Kasumi-1 (cell line): ENCODE measurements around the gene LRMDA.

Experiments
- DNase-seq, 2 experiments: peaks; one replicate each; lab custom pipeline; 2025; lab: John Stamatoyannopoulos, UW

Gene LRMDA

GRCh38 chr10:76440426-76440825 lies 1009.0 kb downstream of the LRMDA start:
- DNase-seq = no peak

- DNase-seq = no peak
These were observed 1010.7 kb downstream of the LRMDA start for GRCh38 chr10:76442113-76442512.

GRCh38 chr10:76444034-76444800 lies 1012.8 kb downstream of the LRMDA start:
- no peak for DNase-seq

GRCh38 chr10:76447578-76447977 lies 1016.2 kb downstream of the LRMDA start:
- DNase-seq = no peak

- DNase-seq = peak; percentile 8
These were observed 1020.5 kb downstream of the LRMDA start for GRCh38 chr10:76451911-76452310.

- no peak for DNase-seq
These were observed 1021.9 kb downstream of the LRMDA start for GRCh38 chr10:76453332-76453731.

- no peak for DNase-seq
These were observed 1022.6 kb downstream of the LRMDA start for GRCh38 chr10:76453997-76454396.

- DNase-seq = no peak
These were observed 1023.2 kb downstream of the LRMDA start for GRCh38 chr10:76454506-76455140.

- no peak for DNase-seq
These were observed 1024.8 kb downstream of the LRMDA start for GRCh38 chr10:76456197-76456596.

GRCh38 chr10:76459016-76459730 lies 1027.7 kb downstream of the LRMDA start:
- DNase-seq = no peak

- DNase-seq = no peak
These were observed 1029.6 kb downstream of the LRMDA start for GRCh38 chr10:76461024-76461423.

GRCh38 chr10:76463111-76463510 lies 1031.7 kb downstream of the LRMDA start:
- DNase-seq = peak in 1 of 2 experiments; percentile 9

GRCh38 chr10:76466836-76467503 lies 1035.5 kb downstream of the LRMDA start:
- DNase-seq = no peak

GRCh38 chr10:76469675-76470074 lies 1038.3 kb downstream of the LRMDA start:
- DNase-seq = no peak

- DNase-seq = no peak
These were observed 1047.8 kb downstream of the LRMDA start for GRCh38 chr10:76479103-76479790.

- DNase-seq = no peak
These were observed 1049.8 kb downstream of the LRMDA start for GRCh38 chr10:76481178-76481577.

- DNase-seq = no peak
These were observed 1056.2 kb downstream of the LRMDA start for GRCh38 chr10:76487582-76487981.

- no peak for DNase-seq
These were observed 1057.2 kb downstream of the LRMDA start for GRCh38 chr10:76488602-76489001.

GRCh38 chr10:76491216-76491615 lies 1059.8 kb downstream of the LRMDA start:
- no peak for DNase-seq

GRCh38 chr10:76492026-76492425 lies 1060.6 kb downstream of the LRMDA start:
- no peak for DNase-seq

GRCh38 chr10:76492678-76493472 lies 1061.5 kb downstream of the LRMDA start:
- no peak for DNase-seq
